Cardiac septum (tissue), 1 donor: ENCODE measurements around the gene KIAA1614. TPM values are rescaled to one million over a fixed set of nuclear protein-coding genes. Genes with fewer than 3 reads are reported as not detected.

Source experiments
- DNase-seq: peaks from one replicate; pipeline ENCODE4 v3.0.0-alpha.2; 2020; ENCODE audit warnings: low spot score
- intact Hi-C: fragments of 100-400 bp; cut with DNase I; formaldehyde crosslinking; loops from one replicate; pipeline ENCODE4 v1.14.0; 2022
- total RNA-seq: library from RNA; stranded (reverse); fragmentation: NEBNext Ultra II Directional; extraction: Animal tissue kit (Norgen Biotek cat#: 25700); gene quantifications from one replicate; pipeline ENCODE4 v1.2.1, GENCODE V29; 2021
- donor health status: DM: no; HTN: no; CAD: no.

The KIAA1614 gene
- total RNA-seq, 1 donor from 2014 or later, result 11.4 TPM

DNA sequence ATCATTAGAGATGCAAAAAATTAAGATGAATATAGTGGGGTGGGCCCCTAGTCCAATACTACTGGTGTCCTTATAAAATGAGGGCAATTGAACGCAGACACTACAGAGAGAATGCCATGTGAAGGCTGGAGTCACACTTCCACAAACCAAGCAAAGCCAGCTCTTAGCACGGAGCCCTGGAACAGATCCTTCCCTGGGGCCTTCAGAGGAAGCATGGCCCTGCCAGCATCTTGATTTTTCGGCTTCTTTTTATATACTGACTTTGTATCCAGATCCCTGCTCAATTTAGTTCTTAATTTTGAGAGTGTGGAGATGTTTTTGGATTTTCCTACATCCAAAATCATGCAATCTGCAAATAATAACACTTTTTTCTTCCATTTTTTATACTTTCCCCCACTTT lies 10.2 kb upstream of the KIAA1614 start:
- DNase-seq, result no peak

DNA sequence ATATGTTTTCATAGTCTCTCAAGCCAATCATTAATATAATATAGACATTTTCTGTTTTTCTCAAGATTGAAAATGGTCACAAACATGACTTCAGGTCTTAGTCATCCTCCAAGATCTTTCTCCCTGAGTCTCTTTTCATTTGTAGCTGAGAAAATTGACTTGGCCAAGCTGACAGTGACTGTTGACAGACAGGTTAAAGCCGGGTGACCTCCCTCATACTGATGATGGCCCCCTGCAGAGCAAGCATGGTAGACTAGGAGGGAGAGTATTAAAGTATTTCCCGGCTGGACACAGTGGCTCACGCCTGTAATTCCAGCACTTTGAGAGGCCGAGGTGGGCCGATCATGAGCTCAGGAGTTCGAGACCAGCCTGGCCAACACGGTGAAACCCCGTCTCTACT lies 6.8 kb upstream of the KIAA1614 start:
- peak; percentile 44 for DNase-seq
- intact Hi-C loops, result no loop called here

More for the DNA sequence above, 10.2 kb upstream of the KIAA1614 start:
- intact Hi-C loops, result no loop called here

GRCh38 chr1:180906511-180906910 lies 6.2 kb upstream of the KIAA1614 start:
- DNase-seq, result peak; percentile 58
- intact Hi-C loops, result no loop called here

DNA sequence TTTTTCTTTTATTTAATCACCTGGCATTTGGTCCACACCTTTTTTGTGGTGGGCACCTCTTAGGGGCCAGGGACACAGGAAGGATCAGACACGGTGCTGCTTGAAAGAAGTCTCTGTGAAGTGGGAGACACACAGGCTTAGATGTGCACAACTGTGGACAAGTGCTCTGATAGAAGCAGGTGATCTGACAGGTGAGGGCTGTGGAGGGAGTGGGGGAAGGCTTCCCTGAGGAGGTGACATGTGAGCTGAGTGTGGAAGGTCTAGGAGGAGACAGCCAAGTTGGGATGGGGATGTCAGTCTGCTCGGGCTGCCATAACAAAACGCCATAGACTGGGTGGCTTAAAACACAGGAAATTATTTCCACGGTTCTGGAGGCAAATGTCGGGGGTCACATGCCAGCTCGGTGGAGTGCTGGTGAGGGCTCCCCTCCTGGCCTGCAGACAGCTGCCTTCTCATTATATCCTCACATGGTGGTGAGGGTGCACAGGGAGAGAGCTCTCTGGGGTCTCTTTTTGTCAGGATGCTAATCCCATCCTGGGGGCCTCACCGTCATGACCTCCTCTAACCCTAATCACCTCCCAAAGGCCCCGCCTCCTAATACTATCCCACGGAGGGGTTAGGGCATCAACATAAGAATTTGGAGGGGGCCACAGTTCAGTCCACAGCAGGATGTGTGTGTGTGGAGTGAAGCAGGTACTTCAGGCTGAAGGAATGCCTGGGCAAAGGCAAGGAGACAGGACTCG lies 5.2 kb upstream of the KIAA1614 start:
- peak; percentile 38 for DNase-seq
- intact Hi-C loops, result no loop called here

GRCh38 chr1:180908074-180908765 lies 4.5 kb upstream of the KIAA1614 start:
- intact Hi-C loops, result no loop called here

GRCh38 chr1:180909005-180909414 lies 3.7 kb upstream of the KIAA1614 start:
- DNase-seq, result no peak
- intact Hi-C loops, result no loop called here

More at GRCh38 chr1:180908074-180908765, 4.5 kb upstream of the KIAA1614 start:
- DNase-seq, result peak; percentile 56

DNA sequence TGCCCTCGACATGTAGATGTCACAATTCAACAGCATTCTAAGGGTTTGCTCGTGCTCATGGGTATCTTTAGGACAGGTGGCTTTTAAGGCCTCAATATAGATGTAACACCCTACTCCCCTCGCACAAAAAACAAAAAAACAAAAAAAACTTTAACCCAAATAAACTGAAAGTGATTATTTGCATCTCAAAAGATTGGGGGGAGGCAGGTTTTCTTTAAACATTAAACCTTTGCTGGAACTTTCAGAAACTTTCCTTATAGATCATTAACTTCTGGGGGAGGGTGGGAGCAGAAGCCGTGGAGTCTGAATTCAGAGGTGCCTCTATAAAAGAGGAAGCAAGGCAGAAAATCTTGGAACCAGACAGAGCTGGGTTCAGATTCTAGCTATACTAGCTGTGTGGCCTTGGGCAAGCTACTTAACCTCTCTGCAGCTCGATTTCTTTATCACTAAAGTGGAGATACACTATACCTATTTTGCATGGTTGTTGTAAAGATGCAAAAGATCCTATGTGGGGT lies 3.2 kb upstream of the KIAA1614 start:
- intact Hi-C loops, result no loop called here
- DNase-seq, result peak; percentile 10

GRCh38 chr1:180911640-180912191 lies 981 bp upstream of the KIAA1614 start:
- DNase-seq, result peak; percentile 53
- intact Hi-C loops, result loop anchor here (2.0 kb wide), 1 partner anchor 111 kb away; the partner anchor contains the start of gene STX6

DNA sequence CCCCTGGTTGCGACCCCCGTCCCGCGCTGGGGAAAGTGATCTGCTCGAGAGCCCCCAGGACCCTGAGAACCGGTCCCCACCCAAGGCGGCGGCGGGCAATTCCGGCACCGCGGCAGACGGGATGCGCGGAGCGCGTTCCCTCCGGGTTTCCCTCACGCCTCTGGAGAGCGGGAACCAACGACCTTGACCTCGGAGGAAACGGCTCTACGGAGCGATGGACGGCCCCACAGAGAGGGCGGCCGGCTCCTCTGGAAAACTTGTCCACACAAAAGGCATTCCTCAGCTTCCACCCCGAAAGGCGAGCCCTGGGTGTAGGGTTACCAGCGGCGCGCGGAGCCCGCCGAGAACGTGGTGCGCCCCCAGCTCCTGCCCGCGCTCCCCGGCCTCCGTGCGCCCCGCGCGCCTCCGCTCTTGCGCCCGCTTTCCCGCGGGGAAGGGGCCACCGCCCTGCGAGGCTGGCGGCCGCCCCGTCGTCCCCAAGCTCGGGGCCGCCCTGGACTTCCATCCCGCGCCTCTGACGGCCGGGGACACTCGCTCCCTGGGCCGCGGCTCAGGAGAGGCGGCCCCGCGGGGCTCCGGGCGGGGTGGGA lies 391 bp upstream of the KIAA1614 start:
- intact Hi-C loops, result loop anchor here (2.0 kb wide), 1 partner anchor 110 kb away; the partner anchor contains the start of gene STX6
- peak; percentile 76 for DNase-seq

DNA sequence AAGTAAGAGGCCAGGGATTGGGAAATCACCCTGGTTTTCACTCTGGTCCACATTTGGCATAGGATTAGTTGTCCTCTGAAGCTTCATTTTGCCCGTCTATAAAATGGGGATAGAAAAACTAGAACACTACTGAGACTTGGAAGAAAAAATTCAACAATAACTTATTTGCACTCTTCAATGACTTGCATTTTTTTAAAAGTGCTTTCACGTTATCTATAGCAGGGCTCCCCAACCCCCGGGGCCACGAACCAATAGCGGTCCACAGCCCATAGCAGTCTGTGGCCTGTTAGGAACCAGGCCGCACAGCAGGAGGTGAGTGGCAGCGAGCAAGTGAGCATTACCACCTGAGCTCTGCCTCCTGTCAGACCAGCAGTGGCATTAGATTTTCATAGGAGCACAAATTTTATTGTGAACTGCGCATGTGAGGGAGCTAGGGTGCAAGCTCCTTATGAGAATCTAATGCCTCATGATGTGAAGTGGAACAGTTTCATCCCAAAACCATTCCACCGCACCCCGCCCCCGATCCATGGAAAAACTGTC lies 2.8 kb downstream of the KIAA1614 start:
- DNase-seq, result no peak
- intact Hi-C loops, result no loop called here

- intact Hi-C loops, result no loop called here
- DNase-seq, result no peak
These were observed 3.5 kb downstream of the KIAA1614 start for GRCh38 chr1:180916012-180916770.

DNA sequence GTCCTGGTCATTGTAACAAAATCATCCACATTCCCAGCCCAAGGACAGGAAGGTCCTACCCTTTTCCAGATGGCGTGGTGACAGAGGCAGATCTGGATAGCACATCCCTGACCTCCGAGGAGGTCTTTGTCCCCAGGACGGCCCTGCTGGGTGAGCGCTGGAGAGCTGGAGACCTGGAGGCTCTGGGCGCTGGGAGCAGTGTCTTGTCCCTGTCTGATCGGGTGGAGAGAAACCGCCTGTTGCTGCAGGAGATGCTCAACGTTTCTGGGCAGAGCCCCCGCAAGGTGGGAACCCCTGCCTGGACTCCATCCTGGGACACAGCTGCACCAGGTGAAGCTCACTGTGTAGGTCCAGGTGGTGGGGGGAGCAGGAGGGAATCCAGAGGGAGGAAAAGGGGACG lies 4.1 kb downstream of the KIAA1614 start:
- intact Hi-C loops, result no loop called here
- no peak for DNase-seq

- DNase-seq, result no peak
These were observed 4.8 kb downstream of the KIAA1614 start for GRCh38 chr1:180917306-180918065.

GRCh38 chr1:180918519-180918918 lies 5.8 kb downstream of the KIAA1614 start:
- no peak for DNase-seq
- intact Hi-C loops, result no loop called here

More at GRCh38 chr1:180917306-180918065, 4.8 kb downstream of the KIAA1614 start:
- intact Hi-C loops, result no loop called here

GRCh38 chr1:180919183-180919700 lies 6.5 kb downstream of the KIAA1614 start:
- DNase-seq, result no peak
- intact Hi-C loops, result no loop called here

DNA sequence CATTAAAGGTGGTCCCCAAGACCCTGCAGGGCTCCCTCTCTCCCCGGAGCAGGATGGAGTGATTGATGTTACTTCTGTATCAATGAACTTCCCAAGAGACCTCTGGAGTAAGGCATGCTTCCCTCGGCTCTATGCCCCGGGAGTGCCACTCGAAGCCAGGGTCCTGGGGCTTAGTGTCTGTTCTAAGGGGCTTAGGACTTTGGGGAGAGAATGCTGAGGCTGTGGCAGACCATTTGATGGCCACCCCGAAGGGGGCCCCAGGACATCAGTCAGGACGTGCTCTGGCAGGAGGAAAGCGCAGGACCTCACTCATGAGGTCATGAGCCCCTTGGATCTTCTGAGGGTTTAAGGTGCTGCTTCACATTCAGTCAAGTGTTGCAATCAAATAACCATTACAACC lies 7.5 kb downstream of the KIAA1614 start:
- intact Hi-C loops, result no loop called here
- DNase-seq, result no peak

DNA sequence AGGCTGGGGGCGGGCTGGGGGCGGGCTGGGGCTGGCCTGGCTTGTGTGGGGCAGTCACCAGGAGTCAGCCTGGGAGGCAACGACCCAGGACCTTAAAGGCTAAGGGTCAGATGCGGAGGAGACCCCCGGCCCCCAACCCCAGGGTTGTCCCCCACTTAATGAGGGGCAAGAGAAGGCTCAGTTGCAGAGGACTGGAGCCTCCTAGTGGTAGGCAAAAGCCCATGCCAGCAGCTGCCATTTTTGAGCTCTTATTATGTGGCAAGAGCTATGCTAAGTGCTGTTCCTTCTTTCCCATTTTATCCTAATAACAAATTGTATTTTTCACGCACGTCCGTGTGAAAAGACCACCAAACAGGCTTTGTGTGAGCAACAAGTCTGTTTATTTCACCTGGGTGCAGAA lies 8.0 kb downstream of the KIAA1614 start:
- DNase-seq, result no peak
- intact Hi-C loops, result no loop called here

- intact Hi-C loops, result no loop called here
- DNase-seq, result no peak
These were observed 8.7 kb downstream of the KIAA1614 start for GRCh38 chr1:180921386-180921785.
